Stimulated activated CD8-positive, alpha-beta memory T cell treated with anti-CD3 and anti-CD28 coated beads, Interleukin-4, amount 100 ng/mL, for 1 hour (primary cell): ENCODE measurements around the gene SCD5.
A peak's percentile ranks its signal among the peaks of the same experiment; 100 is the strongest.
"Not testable (repeated sequence)": the region's sequence is repeated elsewhere in the genome, so short reads cannot be mapped to it uniquely, and the experiment has no call there.

Source experiments
- DNase-seq, 2 donors: peaks; one replicate each; pipeline ENCODE4 v3.0.0-alpha.2; 2020; ENCODE audit warnings: low read depth in 2 of 2, low spot score in 1 of 2

Gene SCD5

GRCh38 chr4:82798168-82799005 is at the start of gene SCD5:
Gene SCD5 (minus strand): TSS chr4:82798796. CDS start chr4:82798537, 259 bp downstream.
- DNase-seq = peak; percentile 14 to 34

DNA sequence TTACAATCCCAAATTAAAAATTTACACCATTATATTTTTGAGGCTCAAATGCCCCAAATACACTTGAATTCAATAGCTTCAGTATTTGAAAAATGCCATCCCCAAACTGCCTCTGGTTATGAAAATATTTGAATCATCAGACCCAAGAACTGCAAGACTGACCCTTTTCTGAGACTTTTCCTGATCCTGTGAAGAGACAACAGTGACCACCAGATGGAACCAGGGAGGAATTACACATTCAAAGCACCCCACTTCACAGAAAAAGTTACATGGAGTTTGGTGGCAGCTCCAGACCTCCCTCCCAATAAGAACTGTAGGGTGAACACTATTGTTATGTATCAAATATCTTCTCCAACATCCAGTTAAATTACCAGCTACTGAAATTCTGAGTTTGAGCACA is 44.0 kb upstream of the SCD5 start:
- no peak for DNase-seq

- no peak for DNase-seq
Measured at GRCh38 chr4:82839624-82840023, 41.0 kb upstream of the SCD5 start.

GRCh38 chr4:82833696-82834313 is 35.2 kb upstream of the SCD5 start:
- DNase-seq = no peak

GRCh38 chr4:82833060-82833459 is 34.5 kb upstream of the SCD5 start:
- not testable (repeated sequence) for DNase-seq

DNA sequence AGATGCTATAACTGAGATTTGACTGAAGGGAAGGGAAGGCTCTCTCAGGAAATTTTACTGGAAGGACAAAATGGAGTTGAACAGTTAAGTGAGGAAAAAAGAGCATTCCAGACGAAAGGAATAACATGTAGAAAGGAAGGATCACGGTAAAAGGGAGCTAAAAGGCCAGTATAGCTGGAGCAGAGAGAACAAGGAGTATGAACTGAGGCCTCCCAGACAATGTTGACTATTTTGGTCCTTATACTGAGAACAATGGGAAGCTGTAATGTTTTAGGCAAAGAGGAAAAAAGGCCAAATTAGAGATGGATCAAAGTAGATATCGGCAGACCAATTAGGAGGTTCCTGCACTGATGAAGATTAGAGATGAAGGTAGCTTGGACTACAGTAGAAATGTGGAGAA is 26.8 kb upstream of the SCD5 start:
- DNase-seq = no peak

GRCh38 chr4:82823062-82823461 is 24.5 kb upstream of the SCD5 start:
- DNase-seq = no peak

- DNase-seq = no peak
Measured at GRCh38 chr4:82820689-82821088, 22.1 kb upstream of the SCD5 start.

- no peak for DNase-seq
Measured at GRCh38 chr4:82818664-82819662, 20.4 kb upstream of the SCD5 start.

DNA sequence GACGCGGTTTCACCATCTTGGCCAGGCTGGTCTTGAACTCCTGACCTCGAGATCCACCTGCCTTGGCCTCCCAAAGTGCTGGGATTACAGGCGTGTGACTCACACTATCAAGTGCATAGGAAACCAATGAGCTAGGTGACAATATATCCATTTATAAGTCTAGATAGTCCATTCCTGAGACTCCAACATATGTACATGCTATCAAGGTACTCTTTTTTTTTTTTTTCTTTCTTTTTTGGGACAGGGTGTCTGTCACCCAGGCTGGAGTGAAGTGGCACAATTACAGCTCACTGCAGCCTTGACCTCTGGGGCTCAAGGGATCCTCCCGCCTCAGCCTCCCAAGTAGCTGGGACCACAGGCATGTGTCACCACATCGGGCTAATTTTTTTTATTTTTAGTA is 18.3 kb upstream of the SCD5 start:
- DNase-seq = not testable (repeated sequence)

- DNase-seq = no peak
Measured at GRCh38 chr4:82814034-82814433, 15.4 kb upstream of the SCD5 start.

GRCh38 chr4:82811838-82812341 is 13.3 kb upstream of the SCD5 start:
- DNase-seq = no peak

DNA sequence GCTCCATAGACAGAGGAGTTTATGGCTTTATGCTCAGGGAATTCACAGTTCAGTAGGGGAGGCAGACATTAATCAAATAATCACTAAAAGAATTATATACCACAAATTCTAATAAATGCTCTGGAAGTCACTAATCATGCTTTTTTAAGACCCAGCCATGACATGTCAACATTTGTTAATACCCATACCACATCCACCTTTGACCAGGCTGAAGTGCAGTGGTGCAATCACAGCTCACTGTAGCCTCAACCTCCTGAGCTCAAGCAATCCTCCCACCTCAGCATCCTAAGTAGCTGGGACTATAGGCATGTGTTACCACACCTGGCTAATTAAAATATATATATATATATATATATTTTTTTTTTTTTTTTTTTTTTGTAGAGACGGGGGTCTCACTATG is 12.8 kb upstream of the SCD5 start:
- DNase-seq = no peak

DNA sequence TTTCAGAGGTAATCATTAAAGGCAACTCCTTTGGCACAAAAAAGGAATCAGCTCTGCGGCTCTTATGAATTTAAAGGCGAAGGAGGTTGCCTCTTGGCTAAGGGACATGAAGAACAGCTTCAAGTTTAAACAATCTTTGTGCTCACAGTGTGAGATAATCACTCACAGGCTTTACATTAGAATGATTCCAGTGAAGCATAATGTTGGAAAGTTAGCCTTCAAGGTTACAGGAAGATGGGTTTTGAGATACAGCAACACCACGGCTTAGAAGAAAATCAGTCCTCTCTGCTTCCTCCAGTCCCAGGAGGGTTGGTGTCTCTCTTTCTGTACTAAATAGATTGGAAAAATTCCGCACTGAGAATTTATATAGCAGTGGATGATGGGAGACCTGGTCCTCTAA is 11.6 kb upstream of the SCD5 start:
- DNase-seq = no peak

- DNase-seq = no peak
Measured at GRCh38 chr4:82809619-82810018, 11.0 kb upstream of the SCD5 start.

- no peak for DNase-seq
Measured at GRCh38 chr4:82803746-82804145, 5.2 kb upstream of the SCD5 start.

DNA sequence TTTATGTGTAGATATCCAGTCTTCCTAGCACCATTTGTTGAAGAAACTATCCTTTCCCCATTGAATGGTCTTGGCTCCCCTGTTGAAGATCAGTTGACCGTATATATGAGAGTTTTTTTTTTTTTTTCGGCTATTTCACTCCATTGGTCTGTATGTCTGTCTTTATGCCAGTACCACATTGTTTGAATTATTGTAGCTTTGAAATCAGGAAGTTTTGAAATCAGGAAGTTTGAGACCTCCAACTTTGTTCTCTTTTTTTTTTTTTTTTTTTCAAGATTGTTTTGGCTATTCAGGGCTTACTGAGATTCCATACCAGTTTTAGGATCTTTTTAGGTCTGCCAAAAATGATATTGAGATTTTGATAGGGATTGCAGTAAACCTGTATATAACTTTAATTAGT is 4.3 kb upstream of the SCD5 start:
- no peak for DNase-seq

DNA sequence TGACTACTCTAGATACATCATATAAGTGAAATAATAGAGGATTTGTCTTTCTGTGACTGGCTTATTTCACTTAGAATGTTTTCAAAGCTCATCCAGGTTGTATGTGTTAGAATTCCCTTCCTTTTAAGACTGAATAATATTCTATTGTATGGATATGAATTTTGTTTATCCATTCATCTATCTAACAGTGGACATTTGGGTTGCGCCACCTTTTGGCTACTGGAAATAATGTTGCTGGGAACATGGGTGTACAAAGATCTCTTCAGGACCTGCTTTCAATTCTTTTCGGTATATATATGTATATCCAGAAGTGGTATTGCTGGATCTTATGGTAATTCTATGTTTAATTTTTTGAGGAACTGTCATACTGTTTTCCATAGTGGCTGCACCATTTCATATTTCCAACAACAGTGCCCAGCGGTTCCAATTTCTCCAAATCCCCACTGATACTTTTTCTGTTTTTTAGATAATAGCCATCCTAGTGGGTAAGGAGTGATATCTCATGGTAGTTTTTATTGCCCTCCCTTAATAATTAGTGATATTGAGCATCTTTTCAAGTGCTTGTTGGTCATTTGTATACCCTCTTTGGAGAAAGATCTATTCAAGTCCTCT is 3.4 kb upstream of the SCD5 start:
- no peak for DNase-seq

GRCh38 chr4:82799006-82799881 is 648 bp upstream of the SCD5 start:
- DNase-seq = no peak
